Midbrain (tissue), 1 donor: ENCODE measurements around the gene RELN.
"Not testable (repeated sequence)": the region's sequence is repeated elsewhere in the genome, so short reads cannot be mapped to it uniquely, and the experiment has no call there.

Source experiments
- DNase-seq: peaks from one replicate; lab custom pipeline; 2025; lab: John Stamatoyannopoulos, UW

Gene RELN

GRCh38 chr7:103989200-103989784 is at the start of gene RELN:
TSS of gene RELN (minus strand) at chr7:103989658. CDS start at chr7:103989356, 302 bp downstream.
- DNase-seq, result no peak

DNA sequence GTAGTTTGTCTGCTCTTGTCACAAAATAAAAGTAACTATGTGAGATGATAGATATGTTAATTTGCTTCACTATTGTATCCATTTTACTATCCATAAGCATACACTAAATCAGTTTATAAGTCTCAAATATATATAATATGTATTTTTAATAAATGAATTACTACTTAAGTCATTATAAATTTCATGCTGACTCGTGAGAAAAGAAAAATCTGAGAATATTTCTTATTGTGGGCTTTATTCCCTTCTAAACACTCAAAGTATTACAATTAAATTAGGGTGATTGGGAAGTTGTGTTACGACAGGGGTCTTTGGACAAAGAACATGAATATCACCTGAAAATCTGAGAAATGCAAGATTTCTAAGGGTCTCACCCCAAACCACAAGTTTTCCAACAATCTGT is 48.7 kb upstream of the RELN start:
- no peak for DNase-seq

DNA sequence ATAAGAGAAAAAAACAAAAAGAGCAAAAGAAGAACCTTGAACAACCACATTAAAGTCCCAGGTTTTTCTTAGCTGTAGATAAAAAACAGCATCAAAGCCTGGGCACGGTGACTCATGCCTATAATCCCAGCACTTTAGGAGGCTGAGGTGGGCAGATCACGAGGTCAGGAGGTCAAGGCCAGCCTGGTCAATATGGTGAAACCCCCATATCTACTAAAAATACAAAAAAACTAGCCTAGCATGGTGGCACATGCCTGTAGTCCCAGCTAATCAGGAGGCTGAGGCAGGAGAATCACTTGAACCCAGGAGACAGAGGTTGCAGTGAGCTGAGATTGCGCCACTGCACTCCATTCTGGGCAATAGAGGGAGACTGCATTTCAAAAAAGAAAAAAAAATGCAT is 47.4 kb upstream of the RELN start:
- not testable (repeated sequence) for DNase-seq

DNA sequence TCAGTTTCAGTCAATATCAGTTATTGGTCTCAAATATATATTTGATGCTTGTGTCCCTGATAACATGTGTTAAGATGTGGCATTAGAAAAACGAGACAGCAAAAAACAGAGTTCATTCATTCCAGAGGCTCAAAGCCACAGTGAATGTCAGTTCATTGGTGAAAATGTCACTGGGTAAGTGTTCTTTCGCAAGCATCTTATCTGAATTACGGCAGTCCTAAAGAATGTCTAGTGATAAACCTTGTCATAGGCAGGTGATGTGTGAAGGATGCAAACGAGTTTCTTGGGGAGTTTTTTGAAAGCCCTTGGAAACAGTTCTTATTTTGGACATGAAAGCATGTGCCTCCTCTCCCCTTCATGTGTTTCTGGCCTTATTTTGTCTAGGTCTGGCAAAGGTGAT is 45.9 kb upstream of the RELN start:
- no peak for DNase-seq

- DNase-seq, result no peak
Measured at GRCh38 chr7:104034679-104035078, 45.2 kb upstream of the RELN start.

GRCh38 chr7:104033837-104034236 is 44.4 kb upstream of the RELN start:
- no peak for DNase-seq

DNA sequence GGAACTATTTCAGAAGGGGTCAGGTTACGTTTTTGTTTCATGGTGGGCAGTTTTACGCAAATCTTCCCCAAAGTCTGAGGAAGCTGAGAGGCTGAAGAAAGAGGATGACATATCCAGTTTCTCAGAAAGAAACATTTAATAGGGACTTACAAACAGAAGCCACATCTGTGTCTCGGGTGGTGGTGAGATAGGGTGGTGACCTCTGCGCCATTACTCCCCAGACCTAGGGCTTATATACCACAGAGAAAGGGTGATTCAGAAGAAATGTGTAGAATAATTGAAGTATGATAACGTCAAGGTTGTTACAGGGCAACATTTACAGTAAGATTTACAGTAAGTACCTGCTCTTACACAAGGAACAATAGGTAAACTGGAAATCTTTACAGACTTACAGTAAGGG is 43.0 kb upstream of the RELN start:
- DNase-seq, result no peak

- no peak for DNase-seq
Measured at GRCh38 chr7:104029765-104030164, 40.3 kb upstream of the RELN start.

DNA sequence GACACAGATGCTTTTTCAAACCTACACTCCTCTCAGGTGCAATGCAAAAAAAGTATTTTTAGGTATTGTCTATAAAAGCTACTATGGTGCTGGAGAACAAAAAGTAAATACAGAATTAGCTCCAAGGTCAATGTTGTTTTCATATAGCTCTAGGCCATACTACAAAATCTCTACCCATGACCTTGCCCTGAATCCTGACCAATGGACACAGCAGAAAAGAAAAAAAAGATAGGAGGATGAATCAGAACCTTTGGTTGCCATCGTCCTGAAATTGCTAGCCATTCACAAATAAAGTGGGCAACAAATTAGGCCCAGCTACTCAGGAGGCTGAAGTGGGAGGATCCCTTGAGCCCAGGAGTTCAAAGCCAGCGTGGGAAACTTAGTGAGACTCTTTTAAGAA is 35.2 kb upstream of the RELN start:
- no peak for DNase-seq

- DNase-seq, result no peak
Measured at GRCh38 chr7:104023100-104023499, 33.6 kb upstream of the RELN start.

GRCh38 chr7:104018425-104018824 is 29.0 kb upstream of the RELN start:
- no peak for DNase-seq

DNA sequence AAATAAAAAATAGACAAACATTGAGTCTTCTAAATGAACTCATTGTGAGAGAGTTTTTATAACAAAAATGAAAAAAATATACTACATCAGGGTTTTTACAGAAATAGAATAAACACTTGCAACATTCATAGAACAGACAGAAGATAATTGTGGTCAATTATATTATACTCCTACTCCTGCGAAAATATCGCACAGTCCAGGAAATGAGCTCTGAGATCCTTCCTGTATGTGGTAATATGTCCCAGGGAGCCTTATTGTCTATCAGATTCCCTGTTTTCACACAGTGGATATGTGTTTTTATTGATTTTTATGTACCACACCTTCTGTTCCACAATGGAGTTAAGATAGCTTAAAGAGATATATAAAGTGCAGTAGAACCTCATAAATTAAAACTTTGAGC is 27.5 kb upstream of the RELN start:
- DNase-seq, result no peak

DNA sequence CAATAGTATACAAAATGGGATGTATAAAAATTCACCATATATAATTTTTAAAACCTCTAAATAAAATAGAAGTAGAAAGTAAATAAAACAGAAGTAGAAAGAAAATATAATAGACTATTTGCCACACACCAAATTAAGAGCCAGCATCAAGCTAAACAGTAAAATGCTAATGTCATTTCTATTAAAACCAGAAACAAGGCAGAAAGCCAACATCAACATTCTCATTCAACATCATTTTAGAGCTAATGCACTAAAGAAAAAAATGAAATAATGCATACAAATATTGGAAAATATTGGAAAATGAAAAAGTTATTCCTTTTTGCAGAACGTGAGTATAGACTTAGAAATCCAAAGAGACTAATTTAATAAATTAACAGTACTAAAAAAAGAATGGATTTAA is 23.4 kb upstream of the RELN start:
- DNase-seq, result no peak

GRCh38 chr7:104011829-104012228 is 22.4 kb upstream of the RELN start:
- no peak for DNase-seq

GRCh38 chr7:104010052-104010909 is 20.8 kb upstream of the RELN start:
- no peak for DNase-seq

DNA sequence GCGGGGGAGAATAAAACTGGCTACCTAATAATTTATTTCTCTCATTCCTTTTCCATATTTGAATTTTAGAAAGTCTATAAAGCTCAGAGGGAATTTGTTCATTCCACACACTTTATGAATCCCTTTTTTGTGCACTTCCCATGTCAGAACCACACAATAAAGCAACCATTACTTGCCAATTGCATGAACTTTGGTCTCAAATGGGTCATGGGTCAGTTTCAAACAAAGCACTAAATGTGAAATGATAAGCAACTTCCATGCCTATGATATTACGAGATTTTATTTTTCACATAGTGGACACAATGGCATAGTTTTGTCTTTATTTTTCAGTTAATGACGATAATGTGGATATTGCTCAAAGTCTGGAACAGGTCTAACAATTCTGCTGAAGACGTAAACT is 18.6 kb upstream of the RELN start:
- no peak for DNase-seq

GRCh38 chr7:104007614-104008013 is 18.2 kb upstream of the RELN start:
- no peak for DNase-seq

DNA sequence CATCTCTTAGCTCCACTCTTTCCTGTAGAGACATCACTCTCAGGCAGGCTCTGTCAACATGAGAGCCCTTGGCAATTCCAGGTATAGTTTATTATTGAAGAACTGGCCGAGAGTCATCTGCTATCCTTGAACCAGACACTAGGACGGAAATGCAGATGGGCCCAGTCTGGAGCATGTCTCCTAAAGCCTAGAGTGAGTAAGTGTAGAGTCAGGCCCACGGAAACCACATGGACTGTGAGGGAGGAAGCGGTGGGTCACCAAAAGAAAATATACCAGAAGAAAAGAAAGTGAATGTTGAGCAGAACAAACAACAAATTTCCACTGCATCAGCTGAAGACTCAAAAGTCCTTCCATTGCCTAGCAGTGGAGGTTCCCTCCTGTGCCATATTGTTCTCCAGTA is 15.7 kb upstream of the RELN start:
- no peak for DNase-seq

DNA sequence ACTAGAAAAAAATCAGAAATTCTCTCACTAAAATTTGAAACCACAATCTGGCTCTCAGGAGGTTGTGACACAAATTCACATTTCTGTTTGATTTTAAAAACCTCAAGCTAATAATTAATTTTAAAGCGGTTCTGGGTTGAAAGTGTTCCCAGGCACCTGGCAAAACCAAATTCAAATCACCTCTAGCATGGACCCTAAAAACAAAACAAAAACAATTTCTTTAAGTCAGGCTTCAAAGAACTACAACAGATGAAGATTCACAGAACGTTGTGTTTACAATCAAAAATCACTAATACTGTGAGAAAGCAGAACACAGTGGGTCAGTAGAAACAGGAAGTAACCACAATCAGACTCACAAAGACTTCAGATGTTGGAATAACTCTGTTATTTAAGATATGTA is 7.2 kb upstream of the RELN start:
- DNase-seq, result no peak

DNA sequence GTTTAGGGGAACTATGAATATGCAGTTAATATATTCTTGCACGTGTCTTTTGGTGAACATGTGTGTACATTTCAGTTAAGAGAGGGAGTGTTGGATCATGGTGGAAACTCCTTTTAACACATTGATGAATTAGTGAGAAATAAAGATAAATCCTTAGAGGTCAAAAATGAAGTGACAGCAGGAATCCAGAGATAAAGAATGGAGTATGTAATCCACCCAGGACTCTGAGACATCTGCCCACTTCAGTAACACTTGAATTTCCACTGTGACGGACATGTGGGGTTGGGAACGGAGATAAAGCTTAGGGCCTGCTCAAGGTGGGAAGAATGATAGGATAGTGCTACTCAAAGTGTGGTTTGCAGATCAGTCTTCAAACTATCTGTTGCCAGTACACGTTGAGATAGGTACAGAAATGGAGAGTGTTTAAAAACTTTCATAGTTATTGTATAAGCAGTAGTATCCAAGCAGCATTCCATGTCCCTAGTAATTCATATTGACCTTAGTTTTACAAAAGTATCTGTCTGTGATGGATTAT is 6.6 kb upstream of the RELN start:
- no peak for DNase-seq

DNA sequence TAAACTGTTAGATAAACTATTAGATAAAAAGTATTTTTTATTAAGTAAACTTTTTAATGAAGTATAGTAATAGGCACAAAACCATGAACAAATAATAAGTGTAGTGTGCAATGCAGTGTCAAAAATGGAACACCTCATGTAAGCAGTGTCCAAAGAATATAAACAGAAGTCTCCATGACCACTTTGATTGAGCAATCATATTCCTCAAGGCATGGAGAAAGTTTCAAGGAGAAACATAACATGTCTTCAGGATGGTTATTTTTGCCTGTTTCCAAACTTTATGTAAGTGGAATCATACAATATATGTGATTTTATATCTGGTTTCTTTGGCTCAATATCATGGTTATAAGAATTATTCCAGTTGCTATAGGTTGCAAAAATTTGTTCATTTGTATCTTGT is 6.1 kb upstream of the RELN start:
- DNase-seq, result no peak

DNA sequence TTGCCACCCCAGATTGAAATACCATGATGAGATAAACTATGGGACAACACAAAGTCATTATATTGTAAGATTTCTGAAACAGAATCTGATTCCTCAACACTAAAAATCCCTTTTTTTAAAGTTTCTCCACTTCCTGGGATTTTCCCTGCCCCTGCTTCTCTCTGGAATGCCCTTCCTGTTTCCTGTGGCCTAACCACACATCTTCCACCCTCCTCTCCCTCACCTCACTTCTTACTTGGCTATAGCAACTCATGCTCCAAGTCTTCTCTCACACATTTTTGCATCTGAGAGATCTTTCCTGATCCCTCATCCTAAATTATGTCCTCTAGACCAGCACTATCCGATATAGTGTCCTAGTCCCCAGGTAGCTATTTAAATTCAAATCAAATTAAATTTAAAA is 4.1 kb upstream of the RELN start:
- no peak for DNase-seq

DNA sequence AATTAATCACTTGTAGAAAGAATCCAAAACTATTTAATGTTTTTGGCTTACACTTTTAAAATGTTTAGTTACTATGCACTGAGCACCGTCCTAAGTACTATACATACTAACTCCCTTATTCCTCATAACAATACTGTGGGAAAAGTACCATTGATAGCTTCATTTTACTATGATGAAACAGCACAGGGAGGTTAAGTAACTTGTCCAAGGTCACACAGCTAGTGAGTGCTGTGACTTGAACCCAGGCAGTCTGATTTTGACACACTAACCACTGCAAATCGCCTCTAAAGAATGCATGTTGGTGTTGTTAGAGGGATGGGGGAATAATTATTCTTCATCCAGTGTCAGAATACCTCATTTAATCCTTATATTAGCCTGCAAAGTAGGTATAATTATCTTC is 1.9 kb upstream of the RELN start:
- DNase-seq, result no peak

- DNase-seq, result no peak
Measured at GRCh38 chr7:103990991-103991390, 1.5 kb upstream of the RELN start.
